RPMI8226 (cell line): ENCODE measurements around the gene STX18.
"Not testable (repeated sequence)": the region's sequence is repeated elsewhere in the genome, so short reads cannot be mapped to it uniquely, and the experiment has no call there.

ENCODE experiments used
- DNase-seq: peaks from one replicate; pipeline ENCODE4 v3.0.0-alpha.2; 2015

Gene STX18

DNA sequence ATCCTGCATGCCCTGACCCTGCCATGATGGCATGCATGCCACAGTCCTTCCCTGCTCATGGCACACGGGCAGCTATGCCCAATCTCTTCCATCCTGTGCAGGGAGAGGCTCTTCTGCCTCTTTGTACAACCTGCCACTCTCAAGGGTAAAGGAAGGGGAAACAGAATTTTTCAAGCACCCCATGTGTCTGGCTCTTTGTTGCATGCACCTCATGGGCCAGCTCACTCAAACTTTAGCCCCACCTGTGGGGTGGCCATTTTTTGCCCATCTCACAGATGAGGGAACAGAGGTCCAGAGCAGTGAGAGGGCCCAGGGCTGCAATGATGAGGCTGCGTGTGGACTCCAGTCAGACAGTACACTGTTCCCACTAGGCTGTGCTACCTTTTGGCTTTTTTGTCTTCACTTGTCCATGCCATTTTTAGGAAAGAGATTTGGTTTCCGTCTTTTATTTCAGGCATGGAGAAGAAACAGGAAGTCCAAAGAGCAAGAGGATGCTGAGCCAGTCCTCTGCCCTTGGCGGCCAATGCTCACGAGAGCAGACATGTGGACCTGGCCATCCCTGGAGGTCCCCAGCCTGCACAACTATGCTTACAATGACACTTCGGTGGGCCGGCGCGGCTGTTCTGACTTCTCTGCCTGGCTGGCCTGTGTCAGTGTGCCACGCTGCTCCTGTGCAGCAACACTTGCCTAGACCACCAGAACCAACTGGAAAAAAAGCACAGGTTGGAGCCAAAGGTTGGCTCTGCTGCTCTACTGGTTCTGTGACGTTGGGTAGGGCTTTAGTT, 109.3 kb downstream of the STX18 start:
- DNase-seq: no peak

DNA sequence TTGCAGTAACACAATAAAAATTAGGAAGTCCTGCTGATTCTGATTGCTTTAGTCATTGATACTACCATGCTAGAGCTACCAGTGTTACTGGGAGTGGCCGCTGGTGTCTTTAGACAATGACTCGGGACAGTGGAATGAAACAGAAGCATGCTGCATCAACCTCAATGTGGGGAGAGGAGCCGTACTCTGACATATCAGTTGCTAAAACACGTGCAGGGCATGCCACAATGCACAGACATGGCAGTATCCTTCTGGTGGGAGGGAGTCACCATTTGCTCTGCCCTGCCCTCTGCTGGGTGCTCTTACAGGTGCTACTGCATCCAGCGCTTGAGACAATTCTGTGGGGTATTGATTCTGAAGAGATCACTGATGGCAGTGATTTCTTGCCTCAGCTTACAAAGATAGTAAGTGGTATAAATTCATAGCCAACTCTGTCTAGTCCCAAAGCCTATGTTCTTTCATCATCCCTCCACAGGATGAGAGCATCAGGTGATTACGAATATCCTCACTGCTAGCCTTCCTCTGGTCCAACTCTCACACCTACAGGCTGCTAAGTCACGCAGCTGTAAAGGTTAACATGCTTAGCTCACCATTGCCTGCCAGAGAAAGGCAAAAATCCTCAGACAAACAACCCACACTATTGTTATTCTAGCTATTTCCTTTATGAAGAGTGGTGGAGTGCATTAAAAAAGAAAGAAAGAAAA, 111.2 kb downstream of the STX18 start:
- DNase-seq: peak; percentile 46

DNA sequence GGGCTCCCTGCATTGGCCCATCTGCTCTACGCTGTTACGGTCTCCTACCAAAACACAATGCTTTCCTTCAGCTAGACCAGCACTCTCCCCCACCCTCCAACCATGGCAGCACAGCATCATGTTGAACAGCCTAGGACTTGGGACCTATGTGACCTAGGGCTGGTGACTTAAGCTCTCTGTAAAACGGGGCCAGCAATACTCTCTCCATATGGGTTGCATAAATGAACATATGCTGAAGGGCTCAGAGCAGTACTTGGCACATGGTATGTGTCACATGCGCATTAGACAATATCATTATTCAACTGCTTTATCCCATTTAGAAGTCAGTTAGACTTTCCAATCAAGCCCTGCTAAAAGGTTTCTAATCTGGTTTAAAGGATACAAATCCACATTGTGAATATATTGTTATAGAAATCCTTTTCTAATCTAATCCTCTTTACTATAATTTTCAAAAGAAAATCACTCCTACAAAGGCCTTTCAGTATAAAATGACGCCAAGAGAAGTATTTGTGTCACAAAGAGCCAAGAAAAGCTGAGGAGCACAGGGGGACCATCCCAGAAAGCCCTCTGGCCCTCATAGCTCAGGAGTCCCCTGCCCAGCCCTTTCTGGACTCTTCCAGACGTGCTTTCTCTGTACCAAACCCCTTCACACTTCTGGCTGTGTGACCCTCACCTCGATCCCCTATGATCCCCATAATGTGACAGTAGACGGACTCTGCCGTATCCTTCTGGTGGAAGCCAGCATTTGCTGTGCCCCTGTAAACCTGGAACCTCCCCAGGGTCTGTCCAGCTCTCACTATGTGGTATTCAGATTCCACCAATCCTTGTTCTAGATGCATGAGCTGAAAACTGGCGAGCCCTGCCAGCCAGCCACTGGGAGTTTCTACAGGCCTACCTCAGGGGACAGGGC, 112.6 kb downstream of the STX18 start:
- no peak for DNase-seq

DNA sequence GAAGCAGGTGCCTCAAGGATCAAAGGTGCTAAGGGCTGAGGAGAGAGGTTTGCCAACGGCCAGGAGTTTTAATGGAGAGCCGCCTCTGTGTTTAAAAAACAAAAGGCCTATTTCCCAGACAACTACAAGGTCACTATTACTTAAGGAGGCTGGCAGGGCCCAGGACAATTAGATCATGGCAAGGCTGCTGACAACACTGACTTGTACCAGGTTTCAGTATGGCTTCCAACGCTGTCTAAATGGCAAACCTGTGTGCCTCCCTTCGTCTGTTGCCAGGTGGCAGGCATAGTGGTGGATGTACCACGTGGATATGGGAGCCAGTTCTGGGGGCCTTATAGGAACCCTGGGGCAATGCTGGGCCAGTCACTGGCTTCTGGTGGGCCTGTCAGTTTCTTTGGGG, 114.0 kb downstream of the STX18 start:
- DNase-seq: no peak

DNA sequence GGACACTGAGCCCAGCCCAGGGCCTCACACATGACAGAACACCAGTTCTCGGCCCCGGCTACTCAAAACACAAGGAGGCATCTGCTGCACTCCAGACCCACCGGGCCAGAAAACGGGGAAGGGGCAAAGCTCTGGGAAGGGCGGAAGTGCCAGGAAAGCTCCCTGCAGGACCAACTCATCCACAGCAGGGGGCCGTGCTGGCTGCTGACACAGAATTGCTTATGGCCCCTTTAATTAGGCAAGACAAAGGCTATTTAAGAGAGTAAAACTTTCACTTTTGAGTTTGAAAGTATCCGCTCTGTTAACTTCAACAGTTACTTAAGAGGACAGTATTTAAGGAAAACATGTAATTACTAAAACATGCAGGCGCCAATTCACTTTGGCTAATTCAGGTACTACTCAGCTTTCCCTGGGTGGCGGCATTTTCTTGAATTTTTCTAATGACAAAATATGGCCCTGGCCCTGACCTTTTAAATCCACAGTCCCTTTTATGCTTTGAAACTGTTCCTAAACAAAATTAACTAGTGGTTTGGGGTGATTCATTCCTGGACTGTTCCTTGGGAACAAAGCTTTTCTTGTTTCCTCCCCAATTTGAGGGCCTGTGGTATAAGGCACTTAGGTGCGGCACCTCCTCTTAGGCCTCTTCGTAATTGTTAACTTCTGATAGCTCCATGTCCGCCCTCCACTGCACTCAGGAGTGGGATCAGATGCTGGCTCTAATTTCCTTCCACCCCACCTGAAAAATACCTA, 114.6 kb downstream of the STX18 start:
- DNase-seq: no peak

DNA sequence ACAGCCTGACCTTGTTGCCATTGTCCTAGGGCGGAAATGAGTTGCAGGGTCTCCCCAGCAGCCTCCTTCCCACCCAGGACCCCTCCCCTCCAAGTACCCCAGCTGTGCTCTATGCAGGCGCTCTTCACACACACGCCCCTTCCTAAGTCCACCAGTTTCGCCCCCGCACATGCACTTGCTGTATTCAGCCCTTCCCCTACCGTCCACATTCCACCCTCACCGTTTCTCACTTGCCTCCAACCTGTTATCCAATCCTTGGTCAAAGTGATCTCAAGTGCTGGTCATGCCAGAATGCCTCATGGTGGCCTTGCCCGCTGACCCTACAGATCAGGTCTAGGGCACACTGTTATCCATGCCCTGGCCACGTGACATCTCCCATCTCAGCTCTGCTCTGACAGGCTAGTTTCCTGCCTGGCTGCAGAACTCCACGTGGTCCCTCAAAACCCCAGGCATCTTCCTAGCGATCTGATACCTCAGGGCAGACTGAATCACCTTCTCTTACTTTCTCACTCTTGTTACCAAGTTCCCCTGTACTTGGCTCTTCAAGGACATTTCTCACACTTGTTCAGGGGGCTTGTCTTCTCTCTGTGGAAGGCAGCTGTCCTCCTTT, 115.2 kb downstream of the STX18 start:
- DNase-seq: no peak

DNA sequence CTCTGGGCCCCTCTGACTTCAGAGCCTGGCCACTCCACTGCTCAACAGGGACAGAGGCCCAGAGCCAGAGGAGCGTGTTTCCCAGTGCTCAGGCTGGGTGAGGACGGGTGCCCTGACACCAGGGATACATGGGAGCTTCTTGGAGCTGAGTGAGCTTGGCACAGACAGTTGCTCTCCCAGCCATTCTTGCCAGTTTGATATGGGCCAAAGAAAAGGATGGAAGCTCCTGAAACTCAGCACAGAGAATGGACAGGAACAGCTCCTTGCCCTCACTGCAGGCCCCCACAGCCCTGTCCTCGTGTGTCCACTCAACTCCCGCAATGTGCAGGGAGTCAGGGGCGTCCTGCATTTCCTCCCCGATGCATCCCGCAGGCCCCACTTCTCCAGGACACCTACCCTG, 116.2 kb downstream of the STX18 start:
- DNase-seq: no peak

DNA sequence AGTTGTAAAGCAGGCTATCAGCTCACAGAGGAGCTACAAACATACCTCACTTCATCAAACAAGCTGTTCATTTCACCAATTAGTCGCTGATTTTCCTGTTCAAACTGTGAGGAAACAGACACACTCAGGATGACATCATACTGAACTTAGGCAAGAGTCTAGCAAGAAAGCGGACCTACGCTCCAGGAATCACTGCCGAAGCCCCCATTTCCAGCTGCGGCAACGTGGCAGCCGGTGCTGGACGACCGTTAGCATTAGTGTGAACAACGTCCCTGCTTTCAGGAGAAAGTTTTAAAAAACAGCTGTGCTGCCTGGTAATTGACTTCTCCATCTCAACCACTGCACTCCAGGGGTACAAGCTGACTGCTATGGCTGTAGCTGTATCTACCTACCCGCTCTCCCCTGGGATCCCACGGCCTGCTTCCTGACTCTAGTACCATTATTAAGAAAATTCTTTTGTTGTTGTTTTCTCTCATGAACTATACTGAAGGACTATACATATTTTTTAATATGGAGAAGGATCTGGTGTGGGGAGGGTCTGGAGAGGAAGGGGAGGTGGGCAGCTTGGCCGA, 116.6 kb downstream of the STX18 start:
- no peak for DNase-seq

DNA sequence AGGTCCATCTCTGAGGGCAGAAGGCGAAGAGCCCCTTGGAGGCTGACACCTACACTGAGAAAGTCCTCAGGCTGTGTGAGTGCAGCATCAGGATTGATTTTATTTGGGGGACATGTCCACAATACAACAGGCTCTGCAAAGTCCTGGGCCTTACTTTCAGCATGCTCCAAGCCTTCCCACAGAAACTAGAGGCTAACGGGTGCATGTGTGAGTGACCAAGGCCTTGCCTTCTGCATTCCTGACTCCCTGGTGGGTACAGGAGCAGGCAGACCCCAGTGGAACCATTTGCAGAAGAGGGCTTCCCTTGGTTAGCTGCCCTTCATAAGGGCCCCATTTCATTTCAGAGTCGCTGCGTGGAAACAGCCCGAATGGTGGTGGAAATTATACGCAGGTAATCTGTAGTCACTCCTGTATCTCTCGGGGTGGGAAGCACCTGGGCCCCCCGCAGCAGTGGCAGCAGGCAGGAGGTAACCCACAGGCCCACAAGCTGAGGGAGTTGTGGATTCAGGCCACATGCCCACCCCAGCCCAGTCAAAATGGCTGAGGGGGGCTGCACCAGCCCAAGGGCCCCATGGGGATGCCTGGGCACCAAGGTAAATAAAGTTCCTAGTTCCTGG, 117.2 kb downstream of the STX18 start:
- DNase-seq: no peak

DNA sequence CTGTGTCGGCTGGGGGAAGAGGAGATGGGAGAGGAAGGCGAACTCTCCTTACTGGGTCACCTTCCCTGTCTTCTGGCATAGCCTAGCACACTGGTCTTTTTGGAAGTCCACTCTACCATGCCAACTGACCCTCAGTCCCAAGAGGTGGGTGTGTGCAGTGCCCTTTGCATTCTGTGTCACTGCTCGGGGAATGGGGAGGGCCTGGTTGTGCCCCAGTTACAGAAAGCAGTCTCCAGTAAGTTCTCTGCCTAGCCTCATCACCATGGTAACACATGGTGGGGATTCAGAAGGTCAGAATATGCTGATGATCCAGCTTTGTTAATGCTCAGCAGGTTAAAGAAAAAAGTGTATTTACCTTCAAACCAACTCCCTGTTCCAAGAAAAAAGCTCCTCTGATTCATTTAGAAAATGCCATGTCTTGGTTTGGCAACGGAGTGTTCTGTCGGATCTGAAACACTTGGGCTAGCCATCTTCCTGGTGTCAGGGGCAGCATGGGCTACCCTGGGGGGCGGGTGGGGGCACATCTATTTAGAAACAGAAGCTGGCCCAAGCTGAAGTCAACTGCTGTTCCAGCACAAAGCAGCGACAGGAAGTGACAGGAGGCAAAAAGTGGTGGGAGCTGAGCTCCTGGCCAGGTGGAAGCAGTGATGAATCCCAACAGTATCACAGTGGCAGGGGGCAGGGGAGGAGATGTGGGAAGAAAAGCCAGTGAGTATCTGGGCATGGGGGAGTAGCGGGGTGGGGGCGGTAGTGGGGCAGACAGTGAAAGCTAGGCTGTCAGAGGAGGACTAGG, 117.9 kb downstream of the STX18 start:
- no peak for DNase-seq

DNA sequence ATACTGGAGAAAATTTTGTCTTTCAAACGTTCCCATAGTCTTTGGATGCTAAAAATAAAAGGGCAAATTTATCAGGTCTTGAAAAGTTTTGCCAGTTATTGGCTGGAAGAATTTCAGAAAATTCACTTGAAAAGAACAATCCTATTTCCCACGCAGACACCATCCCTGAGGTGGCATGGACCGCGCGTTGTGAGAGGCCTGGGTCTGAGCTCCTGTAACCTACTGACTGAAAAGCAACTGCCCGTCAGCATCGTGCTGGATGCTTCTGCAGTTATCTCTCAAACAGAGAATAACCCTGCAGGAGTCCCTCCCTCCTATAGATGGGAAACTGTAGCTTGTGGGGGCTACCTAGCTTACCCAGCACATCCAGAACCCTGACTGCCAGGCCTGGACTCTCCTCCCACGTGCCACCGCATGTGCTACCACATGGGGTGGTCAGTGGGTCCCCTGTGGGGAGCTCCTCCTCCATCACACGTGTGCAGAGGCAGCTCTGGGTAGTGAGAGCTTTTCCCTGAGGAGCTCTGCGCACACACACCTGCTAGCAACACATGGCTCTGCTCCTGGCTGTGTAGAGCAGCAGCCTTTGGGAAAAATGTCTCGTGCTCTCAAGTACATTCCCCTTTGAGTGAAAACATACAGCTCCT, 118.9 kb downstream of the STX18 start:
- DNase-seq: no peak

DNA sequence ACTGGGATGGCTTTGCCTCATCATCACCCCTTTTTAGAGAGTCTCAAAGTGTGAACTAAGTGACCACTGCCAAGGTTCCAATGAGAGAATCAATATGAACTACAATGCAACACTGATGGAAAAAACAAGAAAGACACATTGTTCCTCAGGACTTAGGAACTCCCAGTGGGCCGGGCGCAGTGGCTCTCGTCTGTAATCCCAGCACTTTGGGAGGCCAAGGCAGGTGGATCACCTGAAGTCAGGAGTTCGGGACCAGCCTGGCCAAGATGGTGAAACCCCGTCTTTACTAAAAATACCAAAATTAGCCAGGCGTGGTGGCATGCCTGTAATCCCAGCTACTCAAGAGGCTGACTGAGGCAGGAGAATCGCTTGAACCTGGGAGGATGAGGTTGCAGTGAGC, 119.7 kb downstream of the STX18 start:
- DNase-seq: not testable (repeated sequence)

DNA sequence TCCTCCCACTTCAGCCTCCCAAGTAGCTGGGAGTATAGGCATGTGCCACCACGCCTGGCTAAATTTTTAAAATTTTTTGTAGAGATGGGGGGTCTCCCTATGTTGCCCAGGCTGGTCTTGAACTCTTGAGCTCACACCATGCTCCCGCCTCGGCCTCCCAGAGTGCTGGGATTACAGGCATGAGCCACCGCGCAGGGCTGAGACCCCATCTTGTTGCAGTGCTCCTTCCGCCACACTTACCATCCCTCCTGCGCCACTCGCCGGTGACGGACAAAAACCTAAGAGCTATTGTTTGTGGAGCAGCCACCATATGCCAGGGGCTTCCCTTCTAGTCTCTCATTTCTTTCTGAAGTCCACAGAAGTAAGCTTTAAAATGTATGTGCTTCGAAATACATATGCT, 120.5 kb downstream of the STX18 start:
- DNase-seq: no peak

DNA sequence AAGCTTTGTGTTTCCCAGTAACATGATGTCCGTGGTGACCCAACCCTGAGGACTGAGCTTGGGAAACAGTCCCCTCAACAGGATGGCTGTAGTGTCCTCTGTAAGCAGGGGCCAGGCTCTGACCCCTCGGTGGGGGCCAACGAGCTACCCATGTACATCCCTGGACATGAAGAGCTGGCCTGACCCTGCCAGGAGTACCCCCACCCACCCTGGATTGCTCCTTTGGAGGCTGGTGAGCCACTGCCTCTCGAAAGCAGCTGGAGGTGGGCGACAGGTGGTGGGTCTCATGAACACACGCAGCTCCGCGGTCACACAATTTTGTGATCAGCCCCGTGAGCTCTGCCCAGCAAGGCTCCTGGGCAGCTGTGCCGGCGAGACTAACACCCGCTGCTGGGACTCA, 121.4 kb downstream of the STX18 start:
- DNase-seq: no peak

DNA sequence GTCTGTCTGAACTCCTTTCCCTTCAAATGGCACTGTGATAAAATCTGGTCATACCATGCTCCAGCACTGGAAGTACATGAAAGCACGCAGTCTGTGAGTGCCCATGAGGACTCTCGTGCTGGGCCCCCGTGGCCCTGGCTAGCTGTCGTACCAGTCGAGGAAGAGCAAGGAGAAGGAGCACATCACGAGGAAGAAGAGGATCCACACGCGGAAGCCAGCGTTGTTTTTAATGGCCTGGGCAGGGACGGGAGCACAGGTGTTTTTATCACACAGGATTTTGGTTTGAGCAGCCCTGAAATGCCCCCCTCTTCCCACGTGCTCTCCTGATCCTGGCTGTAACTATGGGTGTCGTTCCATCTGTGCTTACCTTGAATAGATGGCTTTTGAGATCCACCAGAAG, 122.0 kb downstream of the STX18 start:
- DNase-seq: no peak

DNA sequence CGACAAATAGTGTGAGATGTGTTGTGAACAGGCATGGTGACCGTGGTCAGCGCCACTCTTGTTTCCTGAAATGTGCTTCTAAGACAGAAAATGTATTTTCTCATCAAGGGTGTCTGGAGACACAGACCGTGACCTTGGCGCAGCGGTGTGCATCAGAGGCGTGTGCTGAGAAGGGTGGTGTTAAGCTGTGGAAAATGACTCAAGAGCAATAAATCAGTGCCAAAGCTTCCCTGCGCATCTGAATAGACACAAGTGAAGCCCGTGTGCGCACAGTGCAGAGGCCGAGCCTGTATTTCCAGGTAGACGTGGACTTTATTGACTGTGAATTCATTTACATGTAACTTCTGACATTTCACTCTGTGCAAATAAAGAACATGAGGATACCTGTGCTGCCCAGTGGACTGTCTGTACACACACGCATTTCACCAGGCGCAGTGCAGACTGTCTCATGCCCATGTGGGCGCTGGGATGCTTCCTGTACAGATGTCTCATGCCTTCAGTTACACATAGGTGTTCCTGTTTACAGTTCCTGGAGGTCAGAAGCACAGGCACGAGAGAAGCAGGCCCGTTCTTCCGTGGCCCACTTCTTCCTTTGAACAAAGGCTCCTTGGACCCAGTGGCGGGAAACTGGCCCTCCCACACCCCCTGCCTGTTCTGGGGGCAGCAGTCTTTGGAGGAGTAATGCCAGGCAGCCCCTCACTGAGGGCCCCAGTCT, 123.0 kb downstream of the STX18 start:
- no peak for DNase-seq

DNA sequence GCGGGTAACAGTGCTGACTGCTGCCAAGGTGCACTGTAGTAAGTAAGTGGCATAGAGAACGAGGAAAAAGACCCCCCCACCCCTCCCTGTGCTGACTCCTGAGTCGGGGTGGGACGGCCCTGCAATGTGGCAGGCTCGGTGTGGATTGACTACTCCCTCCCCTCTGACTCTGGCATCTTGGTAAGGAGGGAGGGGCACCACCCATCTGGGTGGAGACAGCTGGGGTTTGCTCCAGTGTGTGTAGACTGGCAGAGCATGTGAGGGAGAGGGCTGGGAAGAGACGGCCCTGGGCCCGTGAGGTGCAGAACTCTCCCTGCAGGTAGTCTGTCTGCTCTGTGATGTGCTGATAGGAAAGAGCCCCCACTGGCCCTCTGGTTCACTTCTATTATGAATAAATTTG, 124.0 kb downstream of the STX18 start:
- no peak for DNase-seq

DNA sequence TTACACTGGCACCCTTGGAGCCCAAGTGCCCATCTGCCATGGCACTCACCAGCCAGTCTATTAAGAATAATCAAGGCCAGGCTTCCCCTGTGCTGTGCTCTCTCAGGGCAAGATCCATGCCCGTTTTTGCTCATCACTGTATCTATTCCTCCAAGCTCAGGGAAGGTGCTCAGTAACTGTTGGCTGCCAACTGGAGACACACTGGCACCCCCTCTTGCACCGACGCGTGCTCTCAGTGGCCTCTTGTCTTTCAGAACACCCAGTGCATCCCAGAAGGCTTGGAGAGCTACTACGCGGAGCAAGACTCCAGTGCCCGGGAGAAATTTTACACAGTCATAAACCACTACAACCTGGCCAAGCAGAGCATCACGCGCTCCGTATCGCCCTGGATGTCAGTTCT, 124.9 kb downstream of the STX18 start:
- DNase-seq: no peak
